SK-N-MC (cell line): ENCODE results near the gene TARBP2.

Experiments used
- DNase-seq: peaks from one replicate; pipeline ENCODE4 v3.0.0-alpha.2; 2011; ENCODE audit warnings: low read depth, low spot score
- H3K27ac ChIP-seq: fragments of 200-600 bp; sonication (generic); 2 replicates; pipeline ENCODE4 v1.5.1; 2016; ENCODE audit warnings: mixed run types
- H3K36me3 ChIP-seq: fragments of 200-600 bp; sonication (generic); 2 replicates; pipeline ENCODE4 v1.6.1; 2017; ENCODE audit warnings: antibody characterized with exemption, low read length, mixed read lengths; ENCODE audit not compliant: insufficient read depth
- H3K4me3 ChIP-seq: fragments of 200-600 bp; sonication (generic); 2 replicates; pipeline ENCODE4 v1.5.1; 2016
- H3K9ac ChIP-seq: fragments of 200-600 bp; sonication (generic); 2 replicates; pipeline ENCODE4 v1.8.0; 2017; ENCODE audit warnings: mixed run types, mixed read lengths; ENCODE audit not compliant: insufficient read length
- H3K9me3 ChIP-seq: fragments of 200-600 bp; sonication (generic); 2 replicates; pipeline ENCODE4 v1.6.1; 2017; ENCODE audit warnings: low read depth, mild to moderate bottlenecking, antibody characterized with exemption, low read length, moderate library complexity, mixed read lengths
- EZH2 ChIP-seq: fragments of 200-600 bp; sonication (generic); IDR thresholded peaks from one replicate; pipeline ENCODE4 v1.6.1; 2017; ENCODE audit warnings: antibody characterized with exemption
- FOXP2 ChIP-seq: optimal IDR thresholded peaks from 2 replicates; pipeline ENCODE3; 2011; ENCODE audit warnings: mild to moderate bottlenecking, moderate library complexity; ENCODE audit not compliant: insufficient read depth; ENCODE audit errors: extremely low read length, control extremely low read depth
- POLR2AphosphoS5 ChIP-seq: IDR thresholded peaks from 2 replicates; pipeline ENCODE4 v1.6.1; 2012; ENCODE audit warnings: mild to moderate bottlenecking, low read depth, low read length, borderline replicate concordance

The TARBP2 gene

DNA sequence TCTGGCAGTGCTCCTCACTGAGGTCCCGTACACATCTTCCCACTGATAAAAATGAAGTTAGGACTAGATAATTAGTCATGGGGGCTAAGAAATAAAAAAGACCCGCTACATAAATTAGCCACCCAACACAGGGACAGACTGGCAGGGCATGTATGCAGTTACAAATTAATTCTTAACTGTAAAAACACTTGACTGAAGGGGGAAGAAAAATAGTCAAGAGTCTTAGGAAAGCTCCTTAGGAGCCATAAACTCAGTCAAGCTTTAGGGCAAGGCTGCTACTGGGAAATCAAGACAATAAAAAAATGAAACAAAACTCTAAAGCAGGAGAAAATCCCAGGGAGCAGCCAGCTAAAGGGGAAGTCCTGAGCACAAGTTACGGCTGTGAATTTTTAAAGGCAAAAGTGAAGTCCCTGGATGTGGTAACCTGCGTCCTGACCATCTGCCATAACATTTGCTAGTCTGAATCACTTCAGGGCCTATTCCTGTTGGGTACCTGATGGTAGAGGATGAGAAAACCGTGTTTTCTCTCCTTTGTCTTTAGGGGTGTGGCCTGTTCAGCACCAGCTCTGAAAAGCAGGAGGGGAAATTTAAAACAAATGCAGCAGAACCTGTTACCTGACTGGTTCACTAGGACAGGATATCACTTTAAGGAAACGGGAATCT is 13.7 kb downstream of the TARBP2 start:
- Histone ChIP-seq H3K9me3 (no peaks in the 10 kb centered on the region), H3K4me3 (no peak overlapping the region), H3K9ac (no peak overlapping the region), H3K27ac (0 out of 2 replicates have a peak overlapping the region, but pooled peaks have one; percentile 22), H3K36me3 (peaks cover 55% of the 10 kb centered on the region)
- TF ChIP-seq POLR2AphosphoS5 (no peak), EZH2 (no peak), FOXP2 (no peak)
- DNase-seq = no peak

DNA sequence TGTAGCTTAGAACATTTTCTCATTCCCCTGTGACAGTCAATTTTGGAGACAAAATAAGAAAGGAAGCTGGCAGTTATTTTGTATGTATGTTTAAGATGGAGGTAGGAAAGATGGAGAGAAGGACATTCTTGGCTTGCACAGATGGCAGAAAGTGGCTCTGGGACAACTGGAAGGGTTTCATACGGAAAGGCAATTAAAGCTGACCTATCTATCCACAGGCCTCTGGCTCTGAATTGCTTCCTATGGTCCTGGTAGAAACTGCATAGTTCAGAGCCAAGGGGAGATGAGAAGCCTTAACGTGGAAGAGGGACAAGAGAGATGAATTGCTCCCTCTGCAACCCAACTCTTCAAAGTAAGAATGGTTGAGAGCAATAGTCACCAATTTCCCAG is 14.2 kb downstream of the TARBP2 start:
- Histone ChIP-seq H3K9me3 (no peaks in the 10 kb centered on the region), H3K36me3 (peaks cover 59% of the 10 kb centered on the region), H3K9ac (no peak overlapping the region), H3K27ac (no peak overlapping the region), H3K4me3 (no peak overlapping the region)
- TF ChIP-seq POLR2AphosphoS5 (no peak), EZH2 (no peak), FOXP2 (no peak)
- DNase-seq = no peak

DNA sequence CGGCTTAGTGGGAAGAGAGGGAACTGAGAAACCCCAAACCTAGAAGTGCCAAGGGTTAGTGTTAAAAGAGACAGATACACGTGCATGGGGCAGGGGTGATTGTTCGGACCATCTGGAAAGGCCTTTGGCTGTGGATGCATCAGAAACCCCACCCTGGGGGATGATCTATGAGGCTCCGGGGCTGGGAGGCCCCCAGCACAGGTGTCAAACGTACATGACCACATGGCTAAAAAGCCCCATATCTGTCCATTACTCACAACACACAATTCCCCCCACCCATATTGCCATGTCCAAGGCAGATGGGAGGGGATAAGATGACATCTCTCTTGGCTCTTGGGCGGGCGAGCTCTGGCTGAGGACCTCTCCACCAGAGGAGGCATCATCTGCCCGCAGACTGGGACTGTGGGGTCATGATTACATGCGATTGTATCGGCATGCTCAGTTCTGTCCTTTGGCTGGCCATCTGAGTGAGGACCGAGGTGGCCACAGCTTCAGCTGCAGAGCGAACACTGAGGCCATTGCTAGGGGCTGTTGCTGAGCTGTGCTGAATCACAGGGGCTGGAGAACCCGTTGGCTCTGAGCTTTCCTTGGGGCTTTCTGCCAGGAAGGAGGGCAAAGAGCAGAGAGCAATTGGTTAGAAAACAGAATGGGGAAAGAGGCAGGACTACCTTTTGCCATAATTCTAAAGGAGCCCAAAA is 15.8 kb downstream of the TARBP2 start:
- Histone ChIP-seq H3K4me3 (no peak overlapping the region), H3K9me3 (no peaks in the 10 kb centered on the region), H3K36me3 (peaks cover 70% of the 10 kb centered on the region), H3K9ac (no peak overlapping the region), H3K27ac (no peak overlapping the region)
- TF ChIP-seq POLR2AphosphoS5 = no peak
- DNase-seq = no peak

DNA sequence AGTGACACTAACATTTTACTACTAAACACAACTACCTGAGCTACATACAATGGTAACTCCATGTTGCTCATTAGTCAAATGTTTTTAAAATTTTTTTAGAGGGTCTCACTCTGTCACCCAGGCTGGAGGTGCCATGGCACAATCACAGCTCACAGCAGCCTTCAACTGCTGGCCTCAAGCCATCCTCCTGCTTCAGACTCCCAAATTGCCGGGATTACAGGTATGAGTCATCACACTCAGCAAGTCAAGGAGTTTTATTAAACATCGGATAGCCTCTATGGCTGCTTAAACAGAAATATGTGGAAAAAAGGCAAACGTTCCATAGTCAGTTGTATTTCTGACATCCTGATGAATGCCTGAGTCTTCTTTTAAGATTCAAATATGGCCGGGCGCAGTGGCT is 17.3 kb downstream of the TARBP2 start:
- peaks cover 75% of the 10 kb centered on the region for H3K36me3 ChIP-seq
- no peak overlapping the region for H3K4me3 ChIP-seq
- no peak for TF ChIP-seq FOXP2
- no peak for TF ChIP-seq POLR2AphosphoS5
- TF ChIP-seq EZH2 = no peak
- no peak for DNase-seq
- H3K9ac ChIP-seq = no peak overlapping the region
- no peak overlapping the region for H3K27ac ChIP-seq
- H3K9me3 ChIP-seq = no peaks in the 10 kb centered on the region

DNA sequence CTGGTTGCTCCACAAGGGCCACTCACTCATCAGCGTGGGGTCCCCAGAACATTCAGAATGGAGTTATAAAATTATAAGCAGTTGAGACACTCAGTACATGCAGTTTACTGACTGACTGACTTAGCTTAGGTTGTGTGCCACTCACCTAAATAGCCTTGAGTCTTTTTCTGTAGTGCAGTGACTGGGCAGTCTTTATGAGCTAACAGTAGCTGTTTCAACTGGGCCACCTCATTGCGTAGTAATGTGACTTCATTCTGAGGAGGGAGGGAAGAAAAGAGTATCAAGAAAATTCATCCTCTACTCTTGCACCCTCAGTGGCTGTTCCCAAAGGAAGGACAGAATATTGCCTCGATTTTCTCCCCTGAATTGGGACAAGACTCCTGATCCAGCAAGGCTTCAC is 22.0 kb downstream of the TARBP2 start:
- DNase-seq = no peak
- Histone ChIP-seq H3K9ac (no peak overlapping the region), H3K36me3 (peaks cover 48% of the 10 kb centered on the region), H3K9me3 (no peaks in the 10 kb centered on the region), H3K27ac (no peak overlapping the region), H3K4me3 (no peak overlapping the region)
- TF ChIP-seq EZH2 (no peak), FOXP2 (no peak), POLR2AphosphoS5 (no peak)

DNA sequence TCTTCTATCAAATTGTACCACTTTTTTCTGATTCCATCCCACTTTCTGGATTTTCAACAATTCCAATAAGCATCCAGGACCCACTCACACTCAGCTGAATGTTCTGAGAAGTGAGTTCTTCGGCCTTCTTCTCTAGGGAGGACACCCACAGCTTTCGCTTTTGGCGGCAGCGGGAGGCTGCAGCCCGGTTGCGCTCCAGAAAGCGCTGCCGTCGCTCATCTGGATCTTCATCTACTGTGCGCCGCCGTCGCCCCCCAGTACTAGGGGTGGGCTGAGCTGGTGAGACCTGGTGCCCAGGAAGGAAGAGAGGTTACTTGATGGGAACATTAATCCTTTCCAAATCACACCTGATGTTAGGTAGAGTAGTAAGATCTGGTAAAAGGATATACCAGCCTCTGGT is 23.4 kb downstream of the TARBP2 start:
- H3K9ac ChIP-seq = no peak overlapping the region
- H3K9me3 ChIP-seq = no peaks in the 10 kb centered on the region
- no peak overlapping the region for H3K27ac ChIP-seq
- H3K36me3 ChIP-seq = peaks cover 42% of the 10 kb centered on the region
- TF ChIP-seq POLR2AphosphoS5 = no peak
- no peak for TF ChIP-seq FOXP2
- no peak for TF ChIP-seq EZH2
- DNase-seq = no peak
- no peak overlapping the region for H3K4me3 ChIP-seq

DNA sequence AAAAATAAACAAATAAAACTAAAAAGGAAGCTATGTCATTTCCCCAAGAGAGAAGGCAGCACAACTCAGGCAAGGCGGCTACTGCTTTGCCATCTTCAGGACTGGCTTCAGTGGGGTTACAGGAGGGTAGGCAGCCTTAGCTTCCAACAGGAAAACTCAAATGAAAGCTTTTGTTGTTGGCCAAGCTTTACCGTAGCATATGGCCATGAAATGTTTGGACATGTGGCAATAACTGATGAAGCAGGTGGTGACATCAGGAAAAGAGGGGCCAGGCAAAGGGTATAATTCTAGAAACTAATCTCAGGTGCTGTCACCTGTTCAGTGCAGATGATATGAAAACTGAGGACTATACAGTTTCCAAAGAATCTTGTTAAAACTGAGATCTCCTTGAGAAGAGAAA is 29.0 kb downstream of the TARBP2 start:
- Histone ChIP-seq H3K9me3 (no peaks in the 10 kb centered on the region), H3K36me3 (peaks cover 42% of the 10 kb centered on the region), H3K4me3 (no peak overlapping the region), H3K9ac (no peak overlapping the region), H3K27ac (no peak overlapping the region)
- TF ChIP-seq POLR2AphosphoS5 (no peak), EZH2 (no peak), FOXP2 (no peak)
- DNase-seq = no peak

DNA sequence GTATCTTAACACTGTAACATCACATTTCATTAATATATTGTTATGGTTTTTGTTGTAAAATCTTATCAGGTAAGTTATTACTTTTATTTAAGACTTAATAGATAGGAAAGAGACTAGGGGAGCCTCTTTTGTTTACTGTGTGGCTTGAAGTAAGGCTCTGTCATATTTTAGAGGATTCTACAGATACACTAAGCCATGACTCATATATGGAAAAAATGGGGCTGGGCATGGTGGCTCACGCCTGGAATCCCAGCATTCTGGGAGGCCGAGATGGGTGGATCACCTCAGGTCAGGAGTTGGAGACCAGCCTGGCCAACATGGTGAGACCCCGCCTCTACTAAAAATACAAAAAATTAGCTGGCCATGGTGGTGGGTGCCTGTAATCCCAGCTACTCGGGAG is 29.8 kb downstream of the TARBP2 start:
- no peak for DNase-seq
- Histone ChIP-seq H3K9me3 (no peaks in the 10 kb centered on the region), H3K27ac (no peak overlapping the region), H3K9ac (no peak overlapping the region), H3K4me3 (no peak overlapping the region), H3K36me3 (peaks cover 48% of the 10 kb centered on the region)
- TF ChIP-seq FOXP2 (no peak), POLR2AphosphoS5 (no peak), EZH2 (no peak)

DNA sequence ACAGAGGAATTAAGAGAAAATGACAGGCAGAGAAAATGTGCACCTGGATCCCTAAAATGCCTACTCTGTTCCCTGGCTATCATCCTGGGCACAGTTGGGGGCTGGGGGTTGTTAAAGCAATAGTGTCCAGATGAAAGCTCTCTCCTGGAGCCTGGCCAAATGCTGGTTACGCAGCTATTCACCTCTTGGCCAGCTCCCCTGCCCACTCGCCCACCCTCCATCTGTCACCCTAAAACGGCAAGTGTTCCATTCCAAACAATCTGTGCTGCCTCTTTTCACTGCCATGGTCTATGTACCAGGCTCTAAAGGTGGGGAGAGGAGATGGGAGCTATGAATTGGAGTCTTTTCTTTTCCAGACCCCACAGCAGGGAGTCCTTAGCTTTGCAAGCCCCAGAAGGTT is 30.9 kb downstream of the TARBP2 start:
- peaks cover 52% of the 10 kb centered on the region for H3K36me3 ChIP-seq
- H3K9me3 ChIP-seq = no peaks in the 10 kb centered on the region
- H3K9ac ChIP-seq = no peak overlapping the region
- no peak for TF ChIP-seq POLR2AphosphoS5
- no peak overlapping the region for H3K27ac ChIP-seq
- H3K4me3 ChIP-seq = no peak overlapping the region
- no peak for DNase-seq
